HG03460 (cell line): Measurements from ENCODE around the gene RNF111.
"Not testable (repeated sequence)": the region's sequence is repeated elsewhere in the genome, so short reads cannot be mapped to it uniquely, and the experiment has no call there.

Experiments
- ATAC-seq: cut with Tn5 transposase; IDR thresholded peaks from one replicate; pipeline ENCODE4 v1.9.1; 2021; ENCODE audit not compliant: unreplicated experiment

Gene RNF111

GRCh38 chr15:59052915-59053407 is 65.5 kb downstream of the RNF111 start:
- ATAC-seq = no peak

DNA sequence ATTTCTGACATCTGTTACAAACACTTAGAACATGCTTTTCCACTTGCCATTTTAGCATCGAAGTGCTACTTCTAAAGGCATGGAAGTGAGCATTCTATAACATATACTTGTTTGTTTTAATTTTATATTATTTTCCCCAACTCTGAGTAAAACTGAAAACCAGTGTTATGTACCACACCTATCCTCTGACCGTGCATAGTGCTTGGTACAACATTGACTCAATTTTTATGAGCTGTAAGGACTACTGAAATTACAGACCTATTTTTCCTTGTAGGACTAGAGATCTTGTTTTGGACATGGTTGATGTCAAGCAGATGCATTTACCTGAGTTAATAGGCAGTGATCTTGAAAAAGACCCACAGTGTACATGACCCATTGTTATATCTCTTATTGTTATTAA is 66.0 kb downstream of the RNF111 start:
- ATAC-seq = no peak

DNA sequence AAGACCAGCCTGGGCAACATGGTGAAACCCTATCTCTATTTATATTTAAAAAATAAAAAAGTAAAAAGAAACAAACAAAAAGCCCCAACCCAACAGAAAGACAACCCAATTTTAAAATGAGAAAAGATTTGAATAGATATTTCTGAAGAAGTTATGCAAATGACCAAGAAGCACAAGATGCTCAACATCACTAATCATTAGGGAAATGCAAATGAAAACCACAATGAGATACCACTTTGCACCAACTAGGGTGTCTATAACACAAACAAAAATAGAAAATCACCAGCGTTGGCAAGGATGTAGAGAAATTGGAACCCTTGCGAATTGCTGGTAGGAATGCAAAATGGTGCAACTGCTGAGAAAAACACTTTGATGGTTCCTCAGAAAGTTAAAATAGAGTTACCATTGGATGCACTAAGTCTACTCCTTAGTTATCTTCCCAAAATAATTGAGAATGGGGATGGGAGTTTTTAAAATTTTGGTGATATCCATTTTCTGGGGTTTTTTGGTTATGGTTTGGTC is 71.7 kb downstream of the RNF111 start:
- ATAC-seq = no peak

- ATAC-seq = no peak
Observed at GRCh38 chr15:59060348-59060747, 72.9 kb downstream of the RNF111 start.

DNA sequence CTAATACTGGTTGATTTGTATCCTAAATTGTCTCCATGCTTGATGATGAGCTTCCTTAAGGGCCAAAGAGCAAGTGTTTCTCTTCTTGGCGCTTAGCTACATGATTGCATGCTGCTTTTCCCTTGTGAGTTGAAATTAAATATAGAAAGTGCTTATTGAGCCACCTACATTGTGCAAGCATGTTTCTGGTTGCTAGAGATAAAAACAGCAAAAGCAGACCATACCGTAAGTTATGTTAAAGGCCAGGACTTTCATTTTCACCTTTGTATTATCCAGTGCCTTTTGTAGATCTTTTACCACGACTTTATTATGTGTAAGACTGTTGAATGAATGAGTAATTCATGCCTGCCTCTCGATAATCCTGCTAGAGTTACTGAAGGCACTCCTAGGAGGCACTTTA is 75.6 kb downstream of the RNF111 start:
- no peak for ATAC-seq

GRCh38 chr15:59069430-59069829 is 82.0 kb downstream of the RNF111 start:
- ATAC-seq = no peak

DNA sequence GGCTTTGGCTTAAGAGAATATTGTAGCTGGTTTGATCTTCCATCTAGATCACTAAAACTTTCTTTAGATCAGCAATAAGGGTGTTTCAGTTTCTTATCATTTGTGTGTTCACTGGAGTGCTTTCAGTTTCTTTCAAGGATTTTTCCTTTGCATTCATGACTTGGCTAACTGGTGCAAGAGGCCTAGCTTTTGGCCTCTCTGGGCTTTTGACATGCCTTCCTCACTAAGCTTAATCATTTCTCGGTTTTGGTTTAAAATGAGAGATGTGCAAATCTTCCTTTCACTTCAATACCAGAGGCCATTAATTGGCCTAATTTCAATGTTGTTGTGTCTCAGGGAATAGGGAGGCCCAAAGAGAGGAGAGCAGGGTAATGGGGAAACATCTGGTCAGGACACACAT is 87.1 kb downstream of the RNF111 start:
- no peak for ATAC-seq

- ATAC-seq = no peak
Observed at GRCh38 chr15:59087731-59088130, 100.3 kb downstream of the RNF111 start.

- ATAC-seq = no peak
Observed at GRCh38 chr15:59094077-59094476, 106.6 kb downstream of the RNF111 start.

DNA sequence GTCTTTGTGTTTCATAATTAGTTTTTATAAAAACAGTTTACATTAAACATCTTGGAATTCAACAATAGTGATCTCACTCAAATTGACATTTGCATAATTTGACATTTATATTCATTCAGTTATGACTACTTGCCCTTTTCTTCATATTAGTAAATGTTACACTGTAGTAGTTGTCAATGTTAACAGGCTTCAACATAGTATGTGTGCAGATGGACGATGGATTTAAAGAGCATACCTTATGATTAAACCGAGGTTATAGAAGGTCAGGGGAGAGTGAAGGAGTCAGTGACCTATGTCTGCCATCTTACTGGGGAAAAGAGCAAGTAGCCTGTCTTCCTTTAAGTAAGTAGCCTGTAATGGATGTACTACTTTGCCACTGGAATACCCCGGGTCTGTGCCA is 109.0 kb downstream of the RNF111 start:
- ATAC-seq = no peak

- no peak for ATAC-seq
Observed at GRCh38 chr15:59099162-59099685, 111.8 kb downstream of the RNF111 start.

- no peak for ATAC-seq
Observed at GRCh38 chr15:59104602-59104911, 117.1 kb downstream of the RNF111 start.

DNA sequence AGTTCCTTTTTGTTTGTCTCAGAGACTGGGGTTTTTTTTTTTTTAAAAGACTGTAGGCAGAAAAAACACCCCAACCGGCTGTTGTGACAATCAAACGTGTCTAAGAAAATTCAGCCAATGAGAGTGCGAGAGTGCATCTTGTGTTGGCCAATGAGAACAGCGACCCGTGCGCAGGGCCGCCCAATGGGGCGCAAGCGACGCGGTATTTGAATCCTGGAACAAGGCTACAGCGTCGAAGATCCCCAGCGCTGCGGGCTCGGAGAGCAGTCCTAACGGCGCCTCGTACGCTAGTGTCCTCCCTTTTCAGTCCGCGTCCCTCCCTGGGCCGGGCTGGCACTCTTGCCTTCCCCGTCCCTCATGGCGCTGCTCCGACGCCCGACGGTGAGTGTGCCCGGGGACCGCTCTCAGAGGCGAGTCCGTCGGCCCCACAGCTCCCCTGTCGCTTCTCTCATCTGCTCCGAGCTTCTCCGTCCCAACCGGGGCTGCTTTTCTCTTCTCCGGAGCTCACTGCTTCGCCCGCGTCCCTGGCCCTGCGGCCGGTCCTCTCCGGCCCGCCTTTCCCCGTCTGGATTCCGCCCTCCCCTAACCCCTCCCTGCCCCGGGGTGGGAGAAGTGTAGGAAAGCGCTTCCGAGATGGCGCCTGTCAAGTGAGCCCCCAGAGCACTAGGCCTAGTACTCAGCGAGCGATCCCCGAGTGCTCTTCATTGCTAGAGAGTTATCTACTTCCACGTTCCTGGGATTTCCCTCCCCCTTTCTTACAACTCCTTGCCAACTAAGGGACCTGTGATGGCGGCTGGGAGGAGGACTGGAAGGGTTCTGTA is 117.7 kb downstream of the RNF111 start, which contains the start of gene CCNB2:
CCNB2 (plus strand) TSS at position 235 of the 821 bp plus-strand sequence; CDS start at position 358, 123 bp downstream.
- ATAC-seq = peak; percentile 96

- ATAC-seq = no peak
Observed at GRCh38 chr15:59105854-59106253, 118.4 kb downstream of the RNF111 start.

DNA sequence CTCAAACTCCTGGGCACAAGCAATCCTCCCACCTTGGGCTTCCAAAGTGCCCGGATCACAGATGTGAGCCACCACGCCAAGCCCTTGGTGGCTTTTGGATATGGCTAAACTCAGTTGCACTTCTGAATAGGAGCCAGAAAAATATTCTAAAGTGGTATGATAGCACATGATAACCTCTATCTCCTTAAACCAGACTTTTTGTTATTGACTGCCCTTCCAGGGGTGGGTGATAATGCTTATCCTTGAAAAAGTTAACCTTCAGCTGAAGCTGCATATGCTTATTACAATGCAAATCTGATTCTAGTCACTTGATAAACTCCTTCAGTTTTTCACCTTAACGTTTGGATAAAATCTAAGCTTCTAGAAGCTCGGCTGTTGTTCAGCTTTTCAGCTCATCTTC is 123.8 kb downstream of the RNF111 start:
- no peak for ATAC-seq

GRCh38 chr15:59115047-59115446 is 127.6 kb downstream of the RNF111 start:
- no peak for ATAC-seq

- ATAC-seq = no peak
Observed at GRCh38 chr15:59116141-59116540, 128.7 kb downstream of the RNF111 start.

DNA sequence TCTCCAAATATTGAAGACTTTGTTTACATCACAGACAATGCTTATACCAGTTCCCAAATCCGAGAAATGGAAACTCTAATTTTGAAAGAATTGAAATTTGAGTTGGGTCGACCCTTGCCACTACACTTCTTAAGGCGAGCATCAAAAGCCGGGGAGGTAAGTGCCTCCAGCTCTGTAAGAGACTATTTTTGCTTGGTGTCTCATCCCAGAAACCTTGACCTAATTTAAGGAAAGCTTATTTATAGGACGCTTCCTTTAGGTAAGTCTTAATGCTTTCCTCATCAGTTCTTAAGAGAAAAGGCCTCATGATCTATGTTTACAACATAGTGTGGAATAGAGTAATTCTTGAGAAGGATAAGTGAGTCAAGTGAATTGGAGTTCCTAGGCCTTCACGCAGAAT is 129.3 kb downstream of the RNF111 start:
- no peak for ATAC-seq

DNA sequence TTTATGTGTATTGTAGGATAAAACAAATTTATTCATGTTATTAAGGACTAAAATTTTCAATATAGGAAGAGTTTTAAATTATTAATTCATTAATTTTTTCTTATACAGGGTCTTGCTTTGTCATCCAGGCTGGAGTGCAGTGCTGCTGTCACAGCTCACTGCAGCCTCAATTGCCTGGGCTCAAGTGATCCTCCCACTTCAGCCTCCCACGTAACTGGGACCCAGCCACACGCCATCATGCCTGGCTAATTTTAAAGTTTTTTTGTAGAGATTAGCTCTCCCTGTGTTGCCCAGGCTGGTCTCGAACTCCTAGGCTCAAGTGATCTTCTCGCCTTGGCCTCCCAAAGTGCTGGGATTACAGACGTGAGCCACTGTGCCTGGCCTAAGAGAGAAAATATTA is 132.2 kb downstream of the RNF111 start:
- no peak for ATAC-seq

DNA sequence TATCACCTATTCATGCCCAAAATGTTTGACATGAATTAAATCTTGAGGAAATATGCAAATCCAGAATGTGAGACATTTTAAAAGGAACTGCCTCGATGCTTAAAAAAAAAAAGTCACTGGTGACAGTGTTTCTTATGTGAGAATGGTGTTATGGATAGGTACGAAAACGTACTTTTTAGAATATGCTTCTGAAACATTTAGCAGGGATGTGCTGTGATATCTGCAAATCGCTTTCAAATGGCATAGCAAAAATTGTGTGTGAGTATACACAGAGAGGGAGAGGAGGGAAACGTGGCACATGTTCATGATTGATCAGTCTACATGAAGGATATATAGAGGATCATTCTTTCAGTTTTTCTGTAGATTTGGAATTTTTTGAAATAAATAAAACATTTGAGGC is 133.5 kb downstream of the RNF111 start:
- no peak for ATAC-seq

DNA sequence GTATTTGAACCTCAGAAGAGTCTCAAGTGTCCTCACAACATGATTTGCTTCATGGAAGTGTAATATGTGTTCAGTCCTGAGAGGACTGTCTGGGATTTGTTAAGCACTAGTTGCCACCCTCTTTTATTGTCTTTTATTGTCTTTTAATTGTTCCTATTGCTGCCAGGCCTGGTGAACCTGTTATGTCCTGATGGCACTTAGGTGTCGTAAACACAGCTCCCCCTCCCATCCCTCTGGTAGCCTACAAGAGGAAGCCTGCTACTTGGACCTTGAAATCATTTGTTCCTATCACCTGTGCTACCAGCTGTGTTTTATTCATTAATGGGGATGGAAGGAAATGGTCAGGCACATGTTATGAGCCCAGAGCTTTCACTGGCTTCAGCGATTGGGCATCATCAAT is 136.8 kb downstream of the RNF111 start:
- no peak for ATAC-seq

- not testable (repeated sequence) for ATAC-seq
Observed at GRCh38 chr15:59125683-59126082, 138.2 kb downstream of the RNF111 start.
